ENCODE measurements around the gene LY6G6C.

DNA sequence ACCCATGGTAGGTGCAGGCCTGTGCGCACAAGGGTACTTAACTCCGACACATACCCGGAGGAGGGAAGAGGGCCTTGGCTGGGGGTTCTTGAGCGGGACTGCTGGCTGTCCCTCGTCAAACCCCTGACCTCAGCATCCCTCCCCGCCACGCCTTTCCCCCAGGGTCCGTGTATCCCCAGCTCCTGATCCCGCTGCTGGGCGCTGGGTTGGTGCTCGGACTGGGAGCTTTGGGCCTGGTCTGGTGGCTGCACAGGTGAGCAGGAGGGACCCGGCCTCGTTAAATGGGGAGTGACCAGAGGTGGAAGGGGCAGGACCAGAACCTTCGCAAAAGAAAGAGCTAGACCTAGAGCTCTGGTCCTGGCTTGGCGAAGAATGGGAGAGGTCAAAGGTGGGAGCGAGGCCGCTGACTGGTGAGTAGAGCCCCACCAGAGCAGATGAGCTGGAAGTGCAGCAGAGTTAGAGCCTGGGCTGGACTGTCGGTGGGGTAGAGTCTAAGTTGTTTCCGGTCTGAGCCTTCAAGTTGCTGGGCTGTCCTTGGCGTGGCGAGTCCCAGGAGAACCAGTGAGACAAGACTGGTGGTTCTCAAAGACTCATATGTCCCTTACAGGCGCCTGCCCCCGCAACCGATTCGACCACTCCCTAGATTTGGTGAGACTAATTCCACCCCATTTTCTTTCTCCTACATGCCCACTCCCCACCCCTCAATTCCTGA is 2.6 kb upstream of the LY6G6C start:
- TF ChIP-seq, protein P1, sequence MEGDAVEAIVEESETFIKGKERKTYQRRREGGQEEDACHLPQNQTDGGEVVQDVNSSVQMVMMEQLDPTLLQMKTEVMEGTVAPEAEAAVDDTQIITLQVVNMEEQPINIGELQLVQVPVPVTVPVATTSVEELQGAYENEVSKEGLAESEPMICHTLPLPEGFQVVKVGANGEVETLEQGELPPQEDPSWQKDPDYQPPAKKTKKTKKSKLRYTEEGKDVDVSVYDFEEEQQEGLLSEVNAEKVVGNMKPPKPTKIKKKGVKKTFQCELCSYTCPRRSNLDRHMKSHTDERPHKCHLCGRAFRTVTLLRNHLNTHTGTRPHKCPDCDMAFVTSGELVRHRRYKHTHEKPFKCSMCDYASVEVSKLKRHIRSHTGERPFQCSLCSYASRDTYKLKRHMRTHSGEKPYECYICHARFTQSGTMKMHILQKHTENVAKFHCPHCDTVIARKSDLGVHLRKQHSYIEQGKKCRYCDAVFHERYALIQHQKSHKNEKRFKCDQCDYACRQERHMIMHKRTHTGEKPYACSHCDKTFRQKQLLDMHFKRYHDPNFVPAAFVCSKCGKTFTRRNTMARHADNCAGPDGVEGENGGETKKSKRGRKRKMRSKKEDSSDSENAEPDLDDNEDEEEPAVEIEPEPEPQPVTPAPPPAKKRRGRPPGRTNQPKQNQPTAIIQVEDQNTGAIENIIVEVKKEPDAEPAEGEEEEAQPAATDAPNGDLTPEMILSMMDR (IDR thresholded peaks at IDR 0.05; ENCODE audit: low read length) = no peak
- no peak for TF ChIP-seq EZH2 (IDR thresholded peaks at IDR 0.05; ENCODE audit: borderline replicate concordance, low read length)
